Measurements from ENCODE around the gene GPR158.

GPR158 gene

GRCh38 chr10:25261558-25261957 is 86.8 kb downstream of the GPR158 start:
- no CpG with 5 or more reads among the region's 5 CpGs for WGBS (ENCODE audit: extremely low coverage, insufficient coverage, insufficient read length)
- H3K79me1 ChIP-seq (ENCODE audit: low read length) = no peaks in the 10 kb centered on the region
- H2BK5ac ChIP-seq (ENCODE audit: low read depth, low read length, poor library complexity) = no peak overlapping the region
- H4K91ac ChIP-seq (ENCODE audit: low read depth, low read length) = no peak overlapping the region
- no peaks in the 10 kb centered on the region for H3K36me3 ChIP-seq (ENCODE audit: control insufficient read depth in 1 of 2, insufficient read depth in 2 of 2, low read length in 2 of 2)
- no peak overlapping the region for H3K27ac ChIP-seq (ENCODE audit: low read depth, low read length)
- H3K4me2 ChIP-seq (ENCODE audit: low read length) = no peak overlapping the region
- H4K8ac ChIP-seq (ENCODE audit: low read depth, low read length) = no peak overlapping the region
- H3K79me2 ChIP-seq (ENCODE audit: control insufficient read depth, insufficient read depth, low read length, poor library complexity) = no peaks in the 10 kb centered on the region
- H2BK12ac ChIP-seq (ENCODE audit: low read length) = no peak overlapping the region
- DNase-seq = no peak
- no peak overlapping the region for H3K23ac ChIP-seq (ENCODE audit: low read length)
- no peak overlapping the region for H3K4me3 ChIP-seq (ENCODE audit: low read depth, low read length)
- H3K9ac ChIP-seq (ENCODE audit: low read length) = no peak overlapping the region
- H2AK5ac ChIP-seq (ENCODE audit: low read length) = no peak overlapping the region
- H4K12ac ChIP-seq (ENCODE audit: low read depth, low read length) = no peak overlapping the region
- no peak overlapping the region for H3K4ac ChIP-seq (ENCODE audit: low read depth, low read length)
- no peaks in the 10 kb centered on the region for H3K4me1 ChIP-seq (ENCODE audit: control insufficient read depth in 1 of 2, insufficient read depth in 2 of 2, low read length in 2 of 2)
- no peak overlapping the region for H3K18ac ChIP-seq (ENCODE audit: low read length)
- no peaks in the 10 kb centered on the region for H3K9me3 ChIP-seq (ENCODE audit: insufficient read depth, low read depth, low read length)
- no peaks in the 10 kb centered on the region for H3K27me3 ChIP-seq (ENCODE audit: insufficient read depth, low read length)
- H2BK120ac ChIP-seq (ENCODE audit: insufficient read depth, low read length, poor library complexity) = no peak overlapping the region
- no peak overlapping the region for H3K14ac ChIP-seq (ENCODE audit: low read length)
- no peak overlapping the region for H2AFZ ChIP-seq (ENCODE audit: insufficient read depth, low read length, poor library complexity)

DNA sequence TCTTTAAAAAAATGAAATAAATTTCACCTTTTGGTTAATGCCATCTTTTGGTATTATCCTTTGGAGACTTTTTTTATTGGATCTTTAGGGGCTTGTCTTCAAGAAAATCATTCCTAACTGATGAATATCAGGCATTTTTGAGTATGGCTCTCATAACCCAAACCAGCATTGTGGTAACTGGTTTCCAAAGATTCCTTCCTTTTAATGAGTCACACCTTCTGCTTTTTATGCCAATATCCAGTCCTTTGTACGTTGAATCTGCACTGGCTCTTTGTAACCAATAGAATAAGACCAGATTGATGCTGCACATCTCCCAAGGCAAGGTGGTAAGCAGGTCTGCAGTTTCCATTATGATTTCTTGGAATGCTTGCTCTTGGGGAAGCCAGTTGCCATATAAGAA is 89.1 kb downstream of the GPR158 start:
- no peak overlapping the region for H2AK5ac ChIP-seq (ENCODE audit: low read length)
- no peak overlapping the region for H3K4ac ChIP-seq (ENCODE audit: low read depth, low read length)
- H4K12ac ChIP-seq (ENCODE audit: low read depth, low read length) = no peak overlapping the region
- no peak overlapping the region for H3K23ac ChIP-seq (ENCODE audit: low read length)
- no peak overlapping the region for H3K27ac ChIP-seq (ENCODE audit: low read depth, low read length)
- H3K18ac ChIP-seq (ENCODE audit: low read length) = no peak overlapping the region
- no peaks in the 10 kb centered on the region for H3K36me3 ChIP-seq (ENCODE audit: control insufficient read depth in 1 of 2, insufficient read depth in 2 of 2, low read length in 2 of 2)
- WGBS (ENCODE audit: extremely low coverage, insufficient coverage, insufficient read length) = no CpG with 5 or more reads among the region's 1 CpG
- no peak overlapping the region for H4K8ac ChIP-seq (ENCODE audit: low read depth, low read length)
- H3K79me1 ChIP-seq (ENCODE audit: low read length) = no peaks in the 10 kb centered on the region
- no peaks in the 10 kb centered on the region for H3K27me3 ChIP-seq (ENCODE audit: insufficient read depth, low read length)
- H3K4me2 ChIP-seq (ENCODE audit: low read length) = no peak overlapping the region
- no peaks in the 10 kb centered on the region for H3K4me1 ChIP-seq (ENCODE audit: control insufficient read depth in 1 of 2, insufficient read depth in 2 of 2, low read length in 2 of 2)
- no peak overlapping the region for H3K14ac ChIP-seq (ENCODE audit: low read length)
- no peak overlapping the region for H2BK5ac ChIP-seq (ENCODE audit: low read depth, low read length, poor library complexity)
- DNase-seq = peak in 1 of 2 donors; percentile 16
- no peak overlapping the region for H2BK12ac ChIP-seq (ENCODE audit: low read length)
- no peak overlapping the region for H2BK120ac ChIP-seq (ENCODE audit: insufficient read depth, low read length, poor library complexity)
- no peaks in the 10 kb centered on the region for H3K79me2 ChIP-seq (ENCODE audit: control insufficient read depth, insufficient read depth, low read length, poor library complexity)
- no peak overlapping the region for H3K4me3 ChIP-seq (ENCODE audit: low read depth, low read length)
- H4K91ac ChIP-seq (ENCODE audit: low read depth, low read length) = no peak overlapping the region
- no peaks in the 10 kb centered on the region for H3K9me3 ChIP-seq (ENCODE audit: insufficient read depth, low read depth, low read length)
- no peak overlapping the region for H3K9ac ChIP-seq (ENCODE audit: low read length)
- no peak overlapping the region for H2AFZ ChIP-seq (ENCODE audit: insufficient read depth, low read length, poor library complexity)

DNA sequence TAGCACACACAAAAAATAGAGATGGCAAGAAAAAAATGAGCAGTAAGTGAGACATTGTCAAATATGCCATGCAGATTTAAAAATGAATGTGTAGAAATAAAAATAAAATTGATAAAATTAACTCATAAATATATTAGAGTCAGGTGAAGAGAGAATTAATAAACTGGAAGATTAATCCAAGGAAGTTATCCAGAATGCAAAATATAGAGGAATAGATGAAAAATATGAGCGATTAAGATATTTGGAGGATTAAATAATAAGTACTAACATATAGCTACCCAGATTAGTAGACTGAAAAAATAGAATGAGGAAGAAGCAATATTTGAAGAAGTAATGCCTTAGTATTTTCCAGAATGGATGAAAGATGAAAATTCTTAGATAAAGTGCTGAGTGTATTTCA is 103.4 kb downstream of the GPR158 start:
- Histone ChIP-seq H3K79me1 (ENCODE audit: low read length) (no peaks in the 10 kb centered on the region), H3K4ac (ENCODE audit: low read depth, low read length) (no peak overlapping the region), H3K79me2 (ENCODE audit: control insufficient read depth, insufficient read depth, low read length, poor library complexity) (no peaks in the 10 kb centered on the region), H3K36me3 (ENCODE audit: control insufficient read depth in 1 of 2, insufficient read depth in 2 of 2, low read length in 2 of 2) (no peaks in the 10 kb centered on the region), H2BK120ac (ENCODE audit: insufficient read depth, low read length, poor library complexity) (no peak overlapping the region), H3K18ac (ENCODE audit: low read length) (no peak overlapping the region), H4K12ac (ENCODE audit: low read depth, low read length) (no peak overlapping the region), H2AK5ac (ENCODE audit: low read length) (no peak overlapping the region), H3K4me3 (ENCODE audit: low read depth, low read length) (no peak overlapping the region), H3K14ac (ENCODE audit: low read length) (no peak overlapping the region), H3K9me3 (ENCODE audit: insufficient read depth, low read depth, low read length) (no peaks in the 10 kb centered on the region), H3K4me1 (ENCODE audit: control insufficient read depth in 1 of 2, insufficient read depth in 2 of 2, low read length in 2 of 2) (no peaks in the 10 kb centered on the region), H2AFZ (ENCODE audit: insufficient read depth, low read length, poor library complexity) (no peak overlapping the region), H3K9ac (ENCODE audit: low read length) (no peak overlapping the region), H2BK5ac (ENCODE audit: low read depth, low read length, poor library complexity) (no peak overlapping the region), H3K23ac (ENCODE audit: low read length) (no peak overlapping the region), H3K4me2 (ENCODE audit: low read length) (no peak overlapping the region), H4K8ac (ENCODE audit: low read depth, low read length) (no peak overlapping the region), H2BK12ac (ENCODE audit: low read length) (no peak overlapping the region), H4K91ac (ENCODE audit: low read depth, low read length) (no peak overlapping the region), H3K27me3 (ENCODE audit: insufficient read depth, low read length) (no peaks in the 10 kb centered on the region), H3K27ac (ENCODE audit: low read depth, low read length) (no peak overlapping the region)
- no peak for DNase-seq
- WGBS (ENCODE audit: extremely low coverage, insufficient coverage, insufficient read length) = no CpG with 5 or more reads among the region's 1 CpG

DNA sequence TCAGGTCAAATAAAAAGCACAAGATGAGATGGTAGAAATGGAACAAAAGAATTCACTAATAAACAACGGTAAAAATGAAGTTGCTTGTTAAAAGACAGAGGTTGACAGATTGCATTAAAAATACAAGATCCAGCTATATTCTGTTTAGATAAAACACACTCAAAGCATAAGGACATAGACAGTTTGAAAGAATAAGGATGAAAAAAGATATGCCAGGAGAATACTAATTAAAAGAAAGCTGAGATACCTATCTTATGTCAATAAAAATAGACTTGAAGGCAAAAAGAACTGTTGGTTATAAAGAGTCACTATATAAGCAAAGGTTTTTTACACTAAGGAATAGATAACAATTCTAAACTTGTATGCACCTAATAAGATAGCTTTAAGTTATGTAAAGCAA is 105.3 kb downstream of the GPR158 start:
- no peaks in the 10 kb centered on the region for H3K4me1 ChIP-seq (ENCODE audit: control insufficient read depth in 1 of 2, insufficient read depth in 2 of 2, low read length in 2 of 2)
- no peak overlapping the region for H3K27ac ChIP-seq (ENCODE audit: low read depth, low read length)
- H3K36me3 ChIP-seq (ENCODE audit: control insufficient read depth in 1 of 2, insufficient read depth in 2 of 2, low read length in 2 of 2) = no peaks in the 10 kb centered on the region
- H3K4ac ChIP-seq (ENCODE audit: low read depth, low read length) = no peak overlapping the region
- H3K18ac ChIP-seq (ENCODE audit: low read length) = no peak overlapping the region
- no peak overlapping the region for H2AK5ac ChIP-seq (ENCODE audit: low read length)
- no peaks in the 10 kb centered on the region for H3K79me2 ChIP-seq (ENCODE audit: control insufficient read depth, insufficient read depth, low read length, poor library complexity)
- H4K91ac ChIP-seq (ENCODE audit: low read depth, low read length) = no peak overlapping the region
- no peak overlapping the region for H3K4me2 ChIP-seq (ENCODE audit: low read length)
- no peak overlapping the region for H3K23ac ChIP-seq (ENCODE audit: low read length)
- no peak overlapping the region for H3K9ac ChIP-seq (ENCODE audit: low read length)
- H3K14ac ChIP-seq (ENCODE audit: low read length) = no peak overlapping the region
- no peak overlapping the region for H2BK120ac ChIP-seq (ENCODE audit: insufficient read depth, low read length, poor library complexity)
- DNase-seq = no peak
- no peak overlapping the region for H2BK12ac ChIP-seq (ENCODE audit: low read length)
- WGBS (ENCODE audit: extremely low coverage, insufficient coverage, insufficient read length) = no CpG with 5 or more reads among the region's 1 CpG
- no peak overlapping the region for H3K4me3 ChIP-seq (ENCODE audit: low read depth, low read length)
- H4K8ac ChIP-seq (ENCODE audit: low read depth, low read length) = no peak overlapping the region
- no peak overlapping the region for H2BK5ac ChIP-seq (ENCODE audit: low read depth, low read length, poor library complexity)
- no peaks in the 10 kb centered on the region for H3K79me1 ChIP-seq (ENCODE audit: low read length)
- no peak overlapping the region for H4K12ac ChIP-seq (ENCODE audit: low read depth, low read length)
- H3K9me3 ChIP-seq (ENCODE audit: insufficient read depth, low read depth, low read length) = no peaks in the 10 kb centered on the region
- H2AFZ ChIP-seq (ENCODE audit: insufficient read depth, low read length, poor library complexity) = no peak overlapping the region
- H3K27me3 ChIP-seq (ENCODE audit: insufficient read depth, low read length) = no peaks in the 10 kb centered on the region

Measured in trophoblast cell (in vitro differentiated cells and primary cell).